NCI-H128 (cell line): ENCODE results near the gene DLG2.
"Not testable (repeated sequence)": the region's sequence is repeated elsewhere in the genome, so short reads cannot be mapped to it uniquely, and the experiment has no call there.

Experiments
- DNase-seq: peaks from one replicate; lab custom pipeline; 2025; ENCODE audit not compliant: unreplicated experiment; lab: John Stamatoyannopoulos, UW

Gene DLG2

GRCh38 chr11:84855508-84856245 lies 771.5 kb downstream of the DLG2 start:
- DNase-seq: no peak

- no peak for DNase-seq
Observed at GRCh38 chr11:84854498-84854880, 772.7 kb downstream of the DLG2 start.

GRCh38 chr11:84853841-84854497 lies 773.2 kb downstream of the DLG2 start:
- no peak for DNase-seq

GRCh38 chr11:84847842-84848241 lies 779.3 kb downstream of the DLG2 start:
- DNase-seq: no peak

GRCh38 chr11:84840201-84840600 lies 786.9 kb downstream of the DLG2 start:
- DNase-seq: not testable (repeated sequence)

- DNase-seq: no peak
Observed at GRCh38 chr11:84837402-84838069, 789.6 kb downstream of the DLG2 start.

- DNase-seq: no peak
Observed at GRCh38 chr11:84836371-84836770, 790.8 kb downstream of the DLG2 start.

GRCh38 chr11:84833488-84834088 lies 793.6 kb downstream of the DLG2 start:
- no peak for DNase-seq

- DNase-seq: no peak
Observed at GRCh38 chr11:84830372-84830771, 796.8 kb downstream of the DLG2 start.

GRCh38 chr11:84829162-84829561 lies 798.0 kb downstream of the DLG2 start:
- no peak for DNase-seq

- no peak for DNase-seq
Observed at GRCh38 chr11:84828616-84829015, 798.5 kb downstream of the DLG2 start.

GRCh38 chr11:84825106-84825660 lies 802.0 kb downstream of the DLG2 start:
- no peak for DNase-seq

GRCh38 chr11:84824624-84825023 lies 802.5 kb downstream of the DLG2 start:
- no peak for DNase-seq

- DNase-seq: no peak
Observed at GRCh38 chr11:84819537-84819936, 807.6 kb downstream of the DLG2 start.

- DNase-seq: no peak
Observed at GRCh38 chr11:84819128-84819527, 808.0 kb downstream of the DLG2 start.

GRCh38 chr11:84817998-84818397 lies 809.1 kb downstream of the DLG2 start:
- DNase-seq: no peak

GRCh38 chr11:84812471-84812969 lies 814.6 kb downstream of the DLG2 start:
- no peak for DNase-seq

- no peak for DNase-seq
Observed at GRCh38 chr11:84806354-84806753, 820.8 kb downstream of the DLG2 start.

GRCh38 chr11:84804041-84804440 lies 823.1 kb downstream of the DLG2 start:
- no peak for DNase-seq

GRCh38 chr11:84800755-84801346 lies 826.3 kb downstream of the DLG2 start:
- no peak for DNase-seq

GRCh38 chr11:84799112-84799511 lies 828.0 kb downstream of the DLG2 start:
- no peak for DNase-seq
